WTC11 (cell line): Measurements from ENCODE around the gene MCM6. TPM values are rescaled to one million over a fixed set of nuclear protein-coding genes. Genes with fewer than 3 reads are reported as not detected.
A peak's percentile ranks its signal among the peaks of the same experiment; 100 is the strongest.

Experiments
- ATAC-seq: fragments of 200-7000 bp; cut with Tn5 transposase; 2 replicates; pipeline ENCODE4 v1.10.0; 2021; ENCODE audit warnings: mild to moderate bottlenecking, moderate library complexity
- CTCF ChIA-PET: fragments of 300-600 bp; sonication (Branson Sonifier 250); formaldehyde crosslinking; loops from one replicate; lab custom pipeline; 2021; ENCODE audit warnings: antibody characterized with exemption; lab: Charles Lee
- POLR2A ChIA-PET: fragments of 350-600 bp; sonication (Branson Sonifier 250); formaldehyde crosslinking; loops from one replicate; lab custom pipeline; 2021; ENCODE audit warnings: antibody characterized with exemption; lab: Charles Lee
- DNase-seq: peaks from one replicate; pipeline ENCODE4 v3.0.0; 2021; ENCODE audit warnings: low spot score
- H3K27ac Mint-ChIP-seq: 2 replicates; pipeline ENCODE4 v1.8.0; 2021; ENCODE audit warnings: mixed read lengths
- H3K27me3 Mint-ChIP-seq: 2 replicates; pipeline ENCODE4 v1.8.0; 2021; ENCODE audit warnings: low read depth, mild to moderate bottlenecking, moderate library complexity, mixed read lengths
- H3K36me3 Mint-ChIP-seq: 2 replicates; pipeline ENCODE4 v1.8.0; 2021; ENCODE audit warnings: mixed read lengths
- H3K4me1 Mint-ChIP-seq: 2 replicates; pipeline ENCODE4 v1.8.0; 2022; ENCODE audit warnings: mixed read lengths
- H3K4me3 Mint-ChIP-seq: 2 replicates; pipeline ENCODE4 v1.8.0; 2021; ENCODE audit warnings: mild to moderate bottlenecking, moderate library complexity, mixed read lengths
- H3K9me3 Mint-ChIP-seq: 2 replicates; pipeline ENCODE4 v1.8.0; 2021; ENCODE audit warnings: mixed read lengths
- CREB1 ChIP-seq: sonication (generic); formaldehyde crosslinking; IDR thresholded peaks from 2 replicates; pipeline ENCODE4 v1.8.0; 2023; ENCODE audit warnings: mild to moderate bottlenecking, missing genetic modification reagents
- TCF7 ChIP-seq: sonication (generic); formaldehyde crosslinking; IDR thresholded peaks from 2 replicates; pipeline ENCODE4 v1.8.0; 2022; ENCODE audit warnings: mild to moderate bottlenecking, low read depth, missing genetic modification reagents, moderate library complexity
- TEAD4 ChIP-seq: sonication (generic); formaldehyde crosslinking; IDR thresholded peaks from 2 replicates; pipeline ENCODE4 v1.8.0; 2022; ENCODE audit warnings: mild to moderate bottlenecking, missing genetic modification reagents
- ZNF121 ChIP-seq: sonication (generic); formaldehyde crosslinking; IDR thresholded peaks from 2 replicates; pipeline ENCODE4 v1.8.0; 2023; ENCODE audit warnings: missing genetic modification reagents
- ZNF317 ChIP-seq: sonication (generic); formaldehyde crosslinking; IDR thresholded peaks from 2 replicates; pipeline ENCODE4 v1.8.1; 2023; ENCODE audit warnings: low read depth, mild to moderate bottlenecking, moderate library complexity, missing genetic modification reagents, borderline replicate concordance
- ZNF423 ChIP-seq: fragments of 250-450 bp; sonication (Bioruptor Pico); IDR thresholded peaks from 2 replicates; pipeline ENCODE4 v2.1.2; 2022; ENCODE audit warnings: mild to moderate bottlenecking, moderate library complexity
- ZNF671 ChIP-seq: fragments of 250-450 bp; sonication (Bioruptor Pico); IDR thresholded peaks from 2 replicates; pipeline ENCODE4 v1.8.0; 2021; ENCODE audit warnings: mild to moderate bottlenecking
- total RNA-seq: library from RNA; stranded (reverse); gene quantifications from 3 replicates; pipeline ENCODE4 v1.2.3, GENCODE V29; 2021
- TF ChIP-seq, protein P1 (sequence below): sonication (generic); formaldehyde crosslinking; IDR thresholded peaks from 2 replicates; pipeline ENCODE4 v1.8.0; 2023; ENCODE audit warnings: missing genetic modification reagents, mild to moderate bottlenecking, borderline replicate concordance
- TF ChIP-seq, protein P2 (sequence below): sonication (generic); formaldehyde crosslinking; IDR thresholded peaks from 2 replicates; pipeline ENCODE4 v1.8.1; 2022; ENCODE audit warnings: low read depth, missing genetic modification reagents, borderline replicate concordance
- TF ChIP-seq, protein P3 (sequence below): sonication (generic); formaldehyde crosslinking; IDR thresholded peaks from 2 replicates; pipeline ENCODE4 v1.8.1; 2023; ENCODE audit warnings: mild to moderate bottlenecking, missing genetic modification reagents, borderline replicate concordance
- TF ChIP-seq, protein P4 (sequence below): fragments of 250-450 bp; sonication (Bioruptor Pico); IDR thresholded peaks from 2 replicates; pipeline ENCODE4 v1.9.0; 2021; ENCODE audit warnings: mild to moderate bottlenecking
- TF ChIP-seq, protein P5 (sequence below): sonication (generic); formaldehyde crosslinking; IDR thresholded peaks from 2 replicates; pipeline ENCODE4 v1.8.0; 2022; ENCODE audit warnings: mild to moderate bottlenecking, missing genetic modification reagents

MCM6 gene
- total RNA-seq, 1 experiment from 2014 or later = 107 TPM

DNA sequence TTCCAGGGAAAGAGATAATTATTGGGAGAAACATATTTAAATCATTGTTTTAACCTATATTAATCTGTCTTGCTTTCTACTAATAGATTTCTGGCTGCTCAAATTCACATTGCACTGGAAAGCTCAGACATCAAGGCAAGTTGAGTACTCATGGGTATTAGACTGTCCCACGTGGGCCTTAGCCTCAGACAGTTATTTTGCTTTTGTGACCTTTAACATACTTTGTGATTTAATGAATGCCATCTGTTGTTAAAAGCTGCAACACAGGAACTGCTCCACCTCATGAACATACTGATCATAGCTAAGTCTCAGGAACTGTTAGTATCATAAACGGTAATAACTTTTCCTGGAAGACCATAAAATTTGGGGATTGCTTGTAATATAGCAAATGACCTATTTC lies 36.5 kb downstream of the MCM6 start (continued):
- TF ChIP-seq, protein P1, sequence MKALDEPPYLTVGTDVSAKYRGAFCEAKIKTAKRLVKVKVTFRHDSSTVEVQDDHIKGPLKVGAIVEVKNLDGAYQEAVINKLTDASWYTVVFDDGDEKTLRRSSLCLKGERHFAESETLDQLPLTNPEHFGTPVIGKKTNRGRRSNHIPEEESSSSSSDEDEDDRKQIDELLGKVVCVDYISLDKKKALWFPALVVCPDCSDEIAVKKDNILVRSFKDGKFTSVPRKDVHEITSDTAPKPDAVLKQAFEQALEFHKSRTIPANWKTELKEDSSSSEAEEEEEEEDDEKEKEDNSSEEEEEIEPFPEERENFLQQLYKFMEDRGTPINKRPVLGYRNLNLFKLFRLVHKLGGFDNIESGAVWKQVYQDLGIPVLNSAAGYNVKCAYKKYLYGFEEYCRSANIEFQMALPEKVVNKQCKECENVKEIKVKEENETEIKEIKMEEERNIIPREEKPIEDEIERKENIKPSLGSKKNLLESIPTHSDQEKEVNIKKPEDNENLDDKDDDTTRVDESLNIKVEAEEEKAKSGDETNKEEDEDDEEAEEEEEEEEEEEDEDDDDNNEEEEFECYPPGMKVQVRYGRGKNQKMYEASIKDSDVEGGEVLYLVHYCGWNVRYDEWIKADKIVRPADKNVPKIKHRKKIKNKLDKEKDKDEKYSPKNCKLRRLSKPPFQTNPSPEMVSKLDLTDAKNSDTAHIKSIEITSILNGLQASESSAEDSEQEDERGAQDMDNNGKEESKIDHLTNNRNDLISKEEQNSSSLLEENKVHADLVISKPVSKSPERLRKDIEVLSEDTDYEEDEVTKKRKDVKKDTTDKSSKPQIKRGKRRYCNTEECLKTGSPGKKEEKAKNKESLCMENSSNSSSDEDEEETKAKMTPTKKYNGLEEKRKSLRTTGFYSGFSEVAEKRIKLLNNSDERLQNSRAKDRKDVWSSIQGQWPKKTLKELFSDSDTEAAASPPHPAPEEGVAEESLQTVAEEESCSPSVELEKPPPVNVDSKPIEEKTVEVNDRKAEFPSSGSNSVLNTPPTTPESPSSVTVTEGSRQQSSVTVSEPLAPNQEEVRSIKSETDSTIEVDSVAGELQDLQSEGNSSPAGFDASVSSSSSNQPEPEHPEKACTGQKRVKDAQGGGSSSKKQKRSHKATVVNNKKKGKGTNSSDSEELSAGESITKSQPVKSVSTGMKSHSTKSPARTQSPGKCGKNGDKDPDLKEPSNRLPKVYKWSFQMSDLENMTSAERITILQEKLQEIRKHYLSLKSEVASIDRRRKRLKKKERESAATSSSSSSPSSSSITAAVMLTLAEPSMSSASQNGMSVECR (CRISPR knock-in tag) = no peak
- no peak for TF ChIP-seq ZNF317 (CRISPR knock-in tag)
- no peak for TF ChIP-seq TCF7
- TF ChIP-seq, protein P2, sequence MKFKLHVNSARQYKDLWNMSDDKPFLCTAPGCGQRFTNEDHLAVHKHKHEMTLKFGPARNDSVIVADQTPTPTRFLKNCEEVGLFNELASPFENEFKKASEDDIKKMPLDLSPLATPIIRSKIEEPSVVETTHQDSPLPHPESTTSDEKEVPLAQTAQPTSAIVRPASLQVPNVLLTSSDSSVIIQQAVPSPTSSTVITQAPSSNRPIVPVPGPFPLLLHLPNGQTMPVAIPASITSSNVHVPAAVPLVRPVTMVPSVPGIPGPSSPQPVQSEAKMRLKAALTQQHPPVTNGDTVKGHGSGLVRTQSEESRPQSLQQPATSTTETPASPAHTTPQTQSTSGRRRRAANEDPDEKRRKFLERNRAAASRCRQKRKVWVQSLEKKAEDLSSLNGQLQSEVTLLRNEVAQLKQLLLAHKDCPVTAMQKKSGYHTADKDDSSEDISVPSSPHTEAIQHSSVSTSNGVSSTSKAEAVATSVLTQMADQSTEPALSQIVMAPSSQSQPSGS (CRISPR knock-in tag) = no peak
- TF ChIP-seq ZNF121 (CRISPR knock-in tag) = no peak
- no peak for TF ChIP-seq ZNF423

DNA sequence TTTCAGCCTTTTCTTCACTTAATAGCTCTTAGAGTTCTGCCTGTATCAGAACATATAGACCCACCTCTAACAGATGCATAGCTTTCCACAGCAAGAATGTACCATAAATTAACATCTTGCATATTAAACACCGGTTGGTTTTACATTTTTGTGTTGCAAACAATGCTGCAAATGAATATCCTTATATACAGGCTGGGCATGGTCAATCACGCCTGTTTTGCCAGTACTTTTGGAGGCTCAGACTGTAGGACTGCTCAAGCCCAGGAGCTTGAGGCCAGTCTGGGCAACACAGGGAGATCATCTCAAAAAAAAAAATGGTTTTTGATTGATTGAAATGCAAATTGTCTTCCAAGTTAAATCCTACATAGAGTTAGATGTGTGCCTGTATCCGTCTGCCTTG lies 37.7 kb downstream of the MCM6 start:
- H3K4me1 Mint-ChIP-seq = no peaks in the 10 kb centered on the region
- peaks cover 4% of the 10 kb centered on the region for H3K9me3 Mint-ChIP-seq
- CTCF ChIA-PET = no interaction called here
- H3K27me3 Mint-ChIP-seq = no peaks in the 10 kb centered on the region; the same call in 1 of the 2 replicates
- TF ChIP-seq, protein P3, sequence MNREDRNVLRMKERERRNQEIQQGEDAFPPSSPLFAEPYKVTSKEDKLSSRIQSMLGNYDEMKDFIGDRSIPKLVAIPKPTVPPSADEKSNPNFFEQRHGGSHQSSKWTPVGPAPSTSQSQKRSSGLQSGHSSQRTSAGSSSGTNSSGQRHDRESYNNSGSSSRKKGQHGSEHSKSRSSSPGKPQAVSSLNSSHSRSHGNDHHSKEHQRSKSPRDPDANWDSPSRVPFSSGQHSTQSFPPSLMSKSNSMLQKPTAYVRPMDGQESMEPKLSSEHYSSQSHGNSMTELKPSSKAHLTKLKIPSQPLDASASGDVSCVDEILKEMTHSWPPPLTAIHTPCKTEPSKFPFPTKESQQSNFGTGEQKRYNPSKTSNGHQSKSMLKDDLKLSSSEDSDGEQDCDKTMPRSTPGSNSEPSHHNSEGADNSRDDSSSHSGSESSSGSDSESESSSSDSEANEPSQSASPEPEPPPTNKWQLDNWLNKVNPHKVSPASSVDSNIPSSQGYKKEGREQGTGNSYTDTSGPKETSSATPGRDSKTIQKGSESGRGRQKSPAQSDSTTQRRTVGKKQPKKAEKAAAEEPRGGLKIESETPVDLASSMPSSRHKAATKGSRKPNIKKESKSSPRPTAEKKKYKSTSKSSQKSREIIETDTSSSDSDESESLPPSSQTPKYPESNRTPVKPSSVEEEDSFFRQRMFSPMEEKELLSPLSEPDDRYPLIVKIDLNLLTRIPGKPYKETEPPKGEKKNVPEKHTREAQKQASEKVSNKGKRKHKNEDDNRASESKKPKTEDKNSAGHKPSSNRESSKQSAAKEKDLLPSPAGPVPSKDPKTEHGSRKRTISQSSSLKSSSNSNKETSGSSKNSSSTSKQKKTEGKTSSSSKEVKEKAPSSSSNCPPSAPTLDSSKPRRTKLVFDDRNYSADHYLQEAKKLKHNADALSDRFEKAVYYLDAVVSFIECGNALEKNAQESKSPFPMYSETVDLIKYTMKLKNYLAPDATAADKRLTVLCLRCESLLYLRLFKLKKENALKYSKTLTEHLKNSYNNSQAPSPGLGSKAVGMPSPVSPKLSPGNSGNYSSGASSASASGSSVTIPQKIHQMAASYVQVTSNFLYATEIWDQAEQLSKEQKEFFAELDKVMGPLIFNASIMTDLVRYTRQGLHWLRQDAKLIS (CRISPR knock-in tag) = no peak
- TF ChIP-seq TEAD4 (CRISPR knock-in tag) (no peak), ZNF671 (CRISPR knock-in tag) (no peak), CREB1 (CRISPR knock-in tag) (no peak)
- TF ChIP-seq, protein P4, sequence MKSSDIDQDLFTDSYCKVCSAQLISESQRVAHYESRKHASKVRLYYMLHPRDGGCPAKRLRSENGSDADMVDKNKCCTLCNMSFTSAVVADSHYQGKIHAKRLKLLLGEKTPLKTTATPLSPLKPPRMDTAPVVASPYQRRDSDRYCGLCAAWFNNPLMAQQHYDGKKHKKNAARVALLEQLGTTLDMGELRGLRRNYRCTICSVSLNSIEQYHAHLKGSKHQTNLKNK (CRISPR knock-in tag) = no peak
- TF ChIP-seq, all 79 proteins: peak for 0
- 0 out of 2 replicates have a peak overlapping the region, but pooled peaks have one; percentile 29 for H3K27ac Mint-ChIP-seq
- no peak for DNase-seq
- peaks cover 23% of the 10 kb centered on the region for H3K36me3 Mint-ChIP-seq
- POLR2A ChIA-PET = interaction anchor here (1.2 kb wide), 1 partner anchor 28 kb away, joined by 5 read pairs; no protein-coding TSS in a partner anchor
- no peak overlapping the region for H3K4me3 Mint-ChIP-seq
- no peak for ATAC-seq

DNA sequence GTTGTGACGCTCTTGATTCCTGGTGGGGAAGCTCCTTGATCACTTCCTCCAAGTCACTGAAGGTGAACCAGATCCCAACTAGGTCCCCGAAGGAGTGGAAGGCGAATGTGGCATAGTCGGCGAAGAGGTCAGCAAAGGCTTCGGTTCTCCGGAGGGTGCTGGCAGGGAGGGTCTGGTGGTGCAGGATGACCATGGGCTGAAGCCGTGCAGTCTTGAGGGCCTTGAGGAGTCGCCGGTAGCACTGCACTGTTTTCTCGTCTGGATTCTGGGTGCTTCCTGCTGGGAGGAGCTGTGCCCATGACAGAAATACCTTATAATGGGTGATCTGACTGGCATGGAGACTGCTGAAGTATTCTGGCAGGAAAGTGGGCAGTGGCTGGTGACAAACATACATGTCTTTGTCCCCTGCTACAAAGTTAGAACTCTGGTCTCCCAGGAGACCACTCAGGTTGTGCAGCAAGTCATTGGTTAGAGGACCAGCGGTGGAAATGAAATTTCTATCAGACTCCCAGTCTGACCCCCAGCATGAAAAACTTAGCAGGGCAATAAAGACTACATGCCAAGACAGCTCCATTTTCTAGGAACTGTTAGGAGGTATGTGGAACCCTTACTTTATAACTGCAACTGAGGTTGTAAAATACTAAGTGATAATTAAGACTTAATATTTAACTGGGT lies 39.5 kb downstream of the MCM6 start, which contains the start of gene LCT:
Gene LCT, minus strand, starts transcription at position 589 of the 675 bp plus-strand sequence. Its CDS starts 15 bp downstream, at position 574.
- ChIA-PET CTCF (interaction anchor here (1.2 kb wide), 1 partner anchor 39 kb away, joined by 3 read pairs; no protein-coding TSS in a partner anchor), POLR2A (no interaction called here)
- DNase-seq = no peak

More for the DNA sequence above, 39.5 kb downstream of the MCM6 start, which contains the start of gene LCT:
- H3K4me3 Mint-ChIP-seq = no peak within 1 kb of the TSS
- no peaks in the 10 kb centered on the region for H3K4me1 Mint-ChIP-seq
- H3K36me3 Mint-ChIP-seq = peaks cover 9% of the 10 kb centered on the region
- H3K27me3 Mint-ChIP-seq = no peaks in the 10 kb centered on the region; the same call in 1 of the 2 replicates
- H3K9me3 Mint-ChIP-seq = peaks cover 4% of the 10 kb centered on the region
- ATAC-seq = no peak; the same call in 1 of the 2 replicates
- TF ChIP-seq, protein P5, sequence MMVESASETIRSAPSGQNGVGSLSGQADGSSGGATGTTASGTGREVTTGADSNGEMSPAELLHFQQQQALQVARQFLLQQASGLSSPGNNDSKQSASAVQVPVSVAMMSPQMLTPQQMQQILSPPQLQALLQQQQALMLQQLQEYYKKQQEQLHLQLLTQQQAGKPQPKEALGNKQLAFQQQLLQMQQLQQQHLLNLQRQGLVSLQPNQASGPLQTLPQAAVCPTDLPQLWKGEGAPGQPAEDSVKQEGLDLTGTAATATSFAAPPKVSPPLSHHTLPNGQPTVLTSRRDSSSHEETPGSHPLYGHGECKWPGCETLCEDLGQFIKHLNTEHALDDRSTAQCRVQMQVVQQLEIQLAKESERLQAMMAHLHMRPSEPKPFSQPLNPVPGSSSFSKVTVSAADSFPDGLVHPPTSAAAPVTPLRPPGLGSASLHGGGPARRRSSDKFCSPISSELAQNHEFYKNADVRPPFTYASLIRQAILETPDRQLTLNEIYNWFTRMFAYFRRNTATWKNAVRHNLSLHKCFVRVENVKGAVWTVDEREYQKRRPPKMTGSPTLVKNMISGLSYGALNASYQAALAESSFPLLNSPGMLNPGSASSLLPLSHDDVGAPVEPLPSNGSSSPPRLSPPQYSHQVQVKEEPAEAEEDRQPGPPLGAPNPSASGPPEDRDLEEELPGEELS = no peak
- peak within 1 kb of the TSS; percentile 41; the same call in 1 of the 2 replicates for H3K27ac Mint-ChIP-seq
